ENCODE data around the gene DENND11. TPM values are rescaled to one million over a fixed set of nuclear protein-coding genes. Genes with fewer than 3 reads are reported as not detected.

The DENND11 gene
- total and polyA plus RNA-seq, 2 donors from 2014 or later = 6.1 to 22.6 TPM

GRCh38 chr7:141704741-141705140 is 2.8 kb upstream of the DENND11 start:
- Histone ChIP-seq H3K9ac (ENCODE audit: low read length in 3 of 3) (no peak overlapping the region), H3K36me3 (ENCODE audit: control insufficient read depth in 2 of 3, insufficient read depth in 3 of 3, low read length in 3 of 3) (no peaks in the 10 kb centered on the region), H3K27ac (ENCODE audit: low read depth in 2 of 2, low read length in 2 of 2) (no peak overlapping the region), H3K4me1 (ENCODE audit: control insufficient read depth in 2 of 3, insufficient read depth in 2 of 3, low read depth in 1 of 3, low read length in 3 of 3) (peaks cover 0 to 5% (median 0%) of the 10 kb centered on the region in 3 donors), H3K27me3 (ENCODE audit: control insufficient read depth, insufficient read depth, low read length) (no peaks in the 10 kb centered on the region), H3K9me3 (ENCODE audit: control insufficient read depth in 2 of 3, insufficient read depth in 1 of 3, low read length in 3 of 3) (no peaks in the 10 kb centered on the region), H3K4me3 (ENCODE audit: low read length in 3 of 3) (no peak overlapping the region)
- intact Hi-C loops (cut with DNase I) = no loop called here
- DNase-seq (peak in 1 of 5 donors; percentile 18), FAIRE-seq (no peak)
- TF ChIP-seq CTCF (IDR thresholded peaks at IDR 0.05; ENCODE audit: borderline replicate concordance, extremely low read depth, insufficient read depth) = no peak

- no peak for FAIRE-seq
Measured at GRCh38 chr7:141704112-141704511, 2.1 kb upstream of the DENND11 start.

GRCh38 chr7:141702892-141703291 is 926 bp upstream of the DENND11 start:
- intact Hi-C loops (cut with DNase I) = no loop called here
- TF ChIP-seq CTCF (IDR thresholded peaks at IDR 0.05; ENCODE audit: borderline replicate concordance, extremely low read depth, insufficient read depth) = no peak
- peak overlapping the region in 1 of 3 donors; percentile 83 for H3K9ac ChIP-seq (ENCODE audit: low read length in 3 of 3)
- H3K4me1 ChIP-seq (ENCODE audit: control insufficient read depth in 2 of 3, insufficient read depth in 2 of 3, low read depth in 1 of 3, low read length in 3 of 3) = peaks cover 0 to 5% (median 0%) of the 10 kb centered on the region in 3 donors
- no peak for DNase-seq
- H3K36me3 ChIP-seq (ENCODE audit: control insufficient read depth in 2 of 3, insufficient read depth in 3 of 3, low read length in 3 of 3) = no peaks in the 10 kb centered on the region
- no peaks in the 10 kb centered on the region for H3K9me3 ChIP-seq (ENCODE audit: control insufficient read depth in 2 of 3, insufficient read depth in 1 of 3, low read length in 3 of 3)
- H3K27me3 ChIP-seq (ENCODE audit: control insufficient read depth, insufficient read depth, low read length) = no peaks in the 10 kb centered on the region
- FAIRE-seq = no peak
- peak overlapping the region in 1 of 3 donors; percentile 80 for H3K4me3 ChIP-seq (ENCODE audit: low read length in 3 of 3)
- no peak overlapping the region for H3K27ac ChIP-seq (ENCODE audit: low read depth in 2 of 2, low read length in 2 of 2)

More at GRCh38 chr7:141704112-141704511, 2.1 kb upstream of the DENND11 start:
- DNase-seq = no peak
- intact Hi-C loops (cut with DNase I) = no loop called here
- H3K36me3 ChIP-seq (ENCODE audit: control insufficient read depth in 2 of 3, insufficient read depth in 3 of 3, low read length in 3 of 3) = no peaks in the 10 kb centered on the region
- peaks cover 0 to 5% (median 0%) of the 10 kb centered on the region in 3 donors for H3K4me1 ChIP-seq (ENCODE audit: control insufficient read depth in 2 of 3, insufficient read depth in 2 of 3, low read depth in 1 of 3, low read length in 3 of 3)
- H3K9ac ChIP-seq (ENCODE audit: low read length in 3 of 3) = no peak overlapping the region
- H3K4me3 ChIP-seq (ENCODE audit: low read length in 3 of 3) = no peak overlapping the region
- H3K27ac ChIP-seq (ENCODE audit: low read depth in 2 of 2, low read length in 2 of 2) = no peak overlapping the region
- TF ChIP-seq CTCF (IDR thresholded peaks at IDR 0.05; ENCODE audit: borderline replicate concordance, extremely low read depth, insufficient read depth) = no peak
- no peaks in the 10 kb centered on the region for H3K9me3 ChIP-seq (ENCODE audit: control insufficient read depth in 2 of 3, insufficient read depth in 1 of 3, low read length in 3 of 3)
- no peaks in the 10 kb centered on the region for H3K27me3 ChIP-seq (ENCODE audit: control insufficient read depth, insufficient read depth, low read length)
